Urothelium cell line (cell line): ENCODE data around the gene SUFU.

Experiments used
- DNase-seq: peaks from one replicate; pipeline ENCODE4 v3.0.0; 2011; ENCODE audit warnings: low spot score, mixed read lengths
- FAIRE-seq: peaks from 2 replicates; lab custom pipeline; 2011; peaks lifted over from hg19 to GRCh38; lab: Jason Lieb, UNC

The SUFU gene

DNA sequence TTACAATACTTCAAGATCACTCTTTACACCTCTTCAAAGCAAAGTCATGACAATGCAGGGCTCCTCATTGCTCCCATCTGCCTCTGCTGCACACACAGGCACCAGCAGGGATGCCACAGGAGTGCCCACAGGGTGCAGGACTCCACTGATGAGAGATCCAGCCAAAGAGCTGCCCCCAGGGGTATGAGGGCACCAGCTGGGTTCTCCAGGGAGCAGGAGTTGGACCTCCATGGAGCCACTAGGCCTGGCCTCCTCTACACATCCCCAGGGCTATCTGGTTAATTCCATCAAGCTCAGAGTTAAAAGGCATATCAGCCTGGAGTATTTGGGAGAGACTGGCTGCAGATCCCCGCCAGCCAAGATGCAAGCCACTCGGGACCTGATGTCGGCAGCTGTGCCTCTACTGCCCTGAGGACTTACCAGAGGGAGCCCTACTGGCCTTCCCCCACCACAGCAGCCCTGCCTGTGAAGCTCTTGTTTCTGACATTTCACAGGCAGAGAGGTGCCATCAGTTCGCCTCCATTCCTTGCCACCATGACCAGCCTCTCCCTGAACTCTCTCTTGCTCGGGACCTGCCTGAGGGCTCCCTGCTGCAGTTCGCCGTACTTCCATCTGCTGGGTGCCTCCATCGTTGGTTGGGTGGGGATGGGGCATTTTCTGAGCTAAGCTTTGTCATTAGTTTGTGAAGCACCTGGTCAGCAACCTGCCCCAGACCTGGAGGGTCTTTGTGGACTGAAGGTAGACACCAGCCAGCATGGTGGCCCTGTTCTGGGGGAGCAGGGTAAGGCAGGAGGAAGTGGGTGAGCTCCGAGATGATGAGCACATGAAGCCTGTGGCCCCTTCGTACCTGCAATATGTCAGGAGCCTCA is 128.0 kb downstream of the SUFU start:
- no peak for FAIRE-seq
- no peak for DNase-seq

DNA sequence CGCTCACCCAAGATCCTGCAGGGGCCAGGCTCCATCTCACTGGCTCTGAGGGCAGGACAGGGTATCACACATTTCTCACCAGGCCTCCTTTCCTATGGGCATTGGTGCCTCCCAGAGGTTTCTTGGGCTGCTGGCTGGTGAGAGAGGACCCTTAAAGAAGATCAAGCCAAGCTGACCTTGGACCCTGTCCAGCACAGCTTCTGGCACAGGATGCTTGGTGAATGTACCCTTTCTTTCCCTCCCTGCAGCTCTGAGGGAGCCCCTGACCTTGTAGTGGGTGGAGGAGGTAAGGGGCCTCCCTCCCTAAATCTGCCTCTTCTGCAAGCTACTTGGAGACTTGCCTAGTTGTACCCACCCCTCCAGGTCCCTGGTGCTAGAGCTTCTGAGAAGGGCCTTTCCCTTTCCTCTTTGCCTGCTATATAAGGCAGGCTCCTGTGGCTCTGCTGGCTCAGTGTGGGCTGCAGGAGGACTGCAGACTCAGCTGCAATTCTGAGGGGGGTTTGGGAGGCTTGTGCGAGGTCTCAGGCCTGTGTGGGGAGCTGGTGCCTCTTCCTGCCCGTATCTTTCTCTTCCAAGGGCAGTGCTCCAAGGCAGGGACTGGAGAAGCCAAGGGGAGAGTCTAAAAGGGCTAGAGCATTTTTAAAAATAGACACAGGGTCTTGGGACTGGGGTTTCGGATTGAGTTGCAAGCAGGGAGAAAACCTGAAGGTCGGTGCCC is 128.8 kb downstream of the SUFU start:
- FAIRE-seq (no peak), DNase-seq (no peak)

DNA sequence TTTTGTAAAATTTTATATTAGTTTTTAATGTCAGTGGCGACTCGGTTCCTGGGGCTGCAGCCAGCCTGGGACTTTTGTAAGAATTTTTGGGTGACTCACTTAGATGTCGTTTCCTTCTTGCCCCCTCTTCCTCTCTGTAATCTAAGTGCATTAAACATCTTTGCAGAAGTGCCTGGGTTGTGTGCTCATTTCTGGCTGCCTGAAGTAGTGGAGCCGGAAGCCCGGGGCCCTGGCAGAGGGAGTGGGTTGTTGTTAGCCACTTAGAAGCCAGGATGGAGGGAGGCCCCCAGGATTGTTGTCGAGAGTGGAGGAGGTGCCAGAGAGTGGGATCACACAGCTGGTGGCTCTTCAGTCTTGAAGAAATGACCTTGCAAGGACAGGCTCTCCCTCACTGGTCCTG is 129.5 kb downstream of the SUFU start:
- no peak for FAIRE-seq
- DNase-seq, result peak; percentile 21

DNA sequence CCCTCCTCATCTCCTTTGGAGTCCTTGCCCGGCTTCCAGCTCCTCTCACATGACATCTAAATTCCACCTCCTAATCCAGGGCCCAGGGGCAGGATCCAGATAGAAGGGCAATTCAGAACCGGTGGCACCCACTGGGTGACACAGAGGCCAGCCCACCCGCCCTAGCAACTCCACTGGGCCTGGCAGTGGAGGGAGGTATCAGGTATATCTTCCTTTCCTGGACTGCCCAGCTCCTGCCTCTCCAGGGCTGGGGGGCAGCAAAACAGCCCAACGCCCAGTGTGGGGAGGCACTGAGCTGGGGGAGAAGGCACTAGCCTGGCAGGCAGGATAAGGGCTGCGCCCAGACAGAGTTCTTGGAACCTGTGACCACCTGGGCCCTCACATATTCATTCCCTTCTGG is 130.1 kb downstream of the SUFU start:
- DNase-seq, result no peak
- no peak for FAIRE-seq

DNA sequence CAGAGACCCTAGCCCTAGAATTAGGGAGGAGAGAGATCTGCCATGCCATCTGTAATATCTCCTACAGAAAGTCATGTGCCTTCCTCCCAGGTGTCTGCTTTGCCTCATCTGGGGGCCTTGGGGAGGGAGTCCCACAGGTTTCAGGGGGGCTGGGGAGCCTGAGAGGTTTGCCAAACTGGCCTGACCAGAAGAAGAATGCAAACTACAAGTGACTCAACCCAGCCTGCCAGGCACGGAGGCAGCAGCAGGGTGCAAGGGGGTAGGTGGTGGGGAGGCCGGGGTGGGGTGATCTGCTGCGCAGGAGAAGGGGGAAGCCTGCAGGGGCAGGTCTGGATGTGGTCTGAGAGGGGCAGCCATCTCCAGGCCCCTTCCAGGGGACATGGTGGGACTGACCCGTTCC is 130.9 kb downstream of the SUFU start:
- FAIRE-seq, result no peak
- DNase-seq, result no peak

DNA sequence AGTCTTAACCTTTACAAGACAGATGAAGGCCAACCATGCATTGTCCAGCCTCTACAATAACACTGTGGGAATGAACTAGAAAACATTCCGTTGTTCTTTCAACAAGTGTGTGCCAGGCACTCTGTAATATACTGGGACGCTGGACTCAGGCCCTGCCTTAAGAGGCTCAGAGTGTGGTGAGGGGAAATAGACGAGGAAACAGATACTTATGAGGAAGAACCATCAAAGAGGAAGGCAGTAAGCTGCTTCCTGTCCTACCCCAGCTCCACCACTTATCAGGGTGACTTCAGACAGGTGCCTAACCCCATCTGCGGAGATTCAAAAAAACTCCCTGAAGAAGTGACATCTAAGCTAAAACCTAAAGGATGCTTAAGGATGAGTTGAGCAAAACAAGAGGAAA is 131.6 kb downstream of the SUFU start:
- peak; percentile 52 for FAIRE-seq
- no peak for DNase-seq

DNA sequence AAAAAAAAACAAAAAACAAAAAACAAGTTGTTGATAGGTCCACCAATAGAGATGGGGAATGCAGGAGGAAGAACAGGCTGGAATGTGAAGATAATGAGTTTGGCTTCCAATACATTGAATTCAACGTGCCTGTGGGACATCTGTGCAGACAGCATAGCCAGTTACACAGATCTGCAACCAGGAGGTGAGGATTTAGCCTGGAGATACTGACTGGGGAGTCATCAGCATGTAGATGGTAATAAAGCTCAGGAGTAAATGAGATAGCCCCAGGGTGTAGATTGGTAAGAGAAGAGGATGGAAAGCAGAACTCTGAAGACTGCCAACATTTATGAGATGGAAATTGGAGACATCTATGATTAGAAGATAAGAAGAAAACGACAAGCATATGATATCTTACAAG is 135.8 kb downstream of the SUFU start:
- FAIRE-seq, result peak; percentile 42
- no peak for DNase-seq

DNA sequence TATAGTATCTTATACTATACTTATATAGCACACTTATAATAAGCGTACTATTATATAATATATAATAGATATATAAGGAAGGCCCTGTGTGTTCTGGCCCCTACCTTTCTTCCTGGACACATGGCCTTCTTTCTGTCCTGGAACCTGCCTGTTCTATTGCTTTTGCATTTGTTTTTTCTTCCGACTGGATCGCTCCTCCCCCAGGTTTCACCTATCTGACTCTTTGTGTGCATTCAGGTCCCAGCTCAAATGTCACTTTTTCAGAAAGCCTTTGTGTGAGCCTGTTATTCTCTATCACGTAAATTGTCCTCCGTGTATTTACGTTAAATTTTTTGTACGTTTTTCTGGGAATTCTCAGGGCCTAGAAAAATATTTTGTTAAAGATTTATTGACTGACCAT is 137.6 kb downstream of the SUFU start:
- FAIRE-seq (no peak), DNase-seq (no peak)

DNA sequence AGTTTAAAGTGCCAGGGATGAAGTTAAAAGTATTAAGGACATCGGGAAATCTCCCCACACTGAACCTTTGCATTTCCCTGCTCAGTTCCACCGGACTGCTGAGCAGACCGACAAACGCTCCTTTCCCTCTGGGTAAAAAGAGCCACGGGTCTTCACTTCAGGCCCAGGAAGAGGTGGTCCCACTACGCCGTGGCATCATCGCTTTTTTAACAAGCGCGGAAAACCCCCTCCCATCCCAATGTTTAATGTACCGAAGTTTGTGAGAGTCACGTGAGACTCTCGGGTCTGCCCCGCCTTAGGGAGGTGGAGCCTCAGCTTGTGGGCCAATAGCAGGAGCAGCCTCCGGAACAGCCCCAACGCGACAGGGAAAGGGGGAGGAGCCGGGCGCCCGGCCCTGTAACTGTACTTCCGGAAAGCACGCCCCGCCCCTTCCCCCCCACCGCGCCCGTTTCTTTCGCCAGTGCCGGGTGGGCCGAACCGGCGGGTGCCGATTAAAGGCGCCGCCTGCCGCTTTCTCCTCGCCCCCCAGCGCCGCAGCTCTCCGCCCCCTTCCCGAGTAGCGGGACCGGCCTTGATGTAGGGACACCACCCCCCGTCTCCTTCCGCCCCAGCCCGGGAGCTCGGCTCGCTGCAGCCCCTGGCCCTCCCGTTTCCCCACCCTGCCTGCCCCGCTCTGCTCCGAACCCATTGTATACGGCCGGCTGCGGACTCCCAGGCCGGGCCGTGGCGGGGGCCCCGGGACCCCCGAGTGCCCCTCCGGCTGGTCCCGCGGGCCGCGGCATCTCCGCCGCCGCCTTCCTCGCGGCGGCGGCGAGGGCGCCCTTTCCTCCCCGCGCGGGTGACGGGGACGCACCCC is 138.3 kb downstream of the SUFU start:
- peak; percentile 97 for DNase-seq
- FAIRE-seq, result peak; percentile 73

DNA sequence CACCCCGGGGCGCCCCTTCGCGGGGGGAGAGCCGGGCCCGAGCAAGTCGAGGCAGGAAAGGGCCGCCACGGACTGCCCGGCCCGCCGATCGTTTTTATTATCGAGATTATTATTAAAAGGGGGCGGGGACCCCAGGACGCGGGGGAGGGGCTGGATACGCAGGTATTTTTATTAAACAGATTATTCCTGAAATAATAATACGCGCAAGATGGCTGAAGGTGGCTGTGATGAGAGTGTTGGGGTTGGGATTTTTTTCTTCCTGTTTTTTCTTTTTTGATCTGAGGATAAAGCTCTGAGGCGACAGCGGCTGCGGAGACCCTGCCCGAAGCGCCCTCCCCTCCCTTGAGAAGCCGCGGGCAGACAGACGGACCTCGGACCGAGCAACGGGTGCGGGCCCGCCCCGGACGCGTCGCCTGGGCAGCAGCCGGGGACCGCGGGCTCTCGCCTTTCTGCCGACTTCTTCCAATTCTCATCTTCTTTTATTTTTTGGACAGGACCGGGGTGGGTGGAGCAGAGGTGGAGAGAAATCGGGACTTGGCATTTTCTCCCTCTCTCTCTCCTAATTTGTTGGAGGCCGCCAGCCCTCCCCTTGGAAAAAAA is 139.1 kb downstream of the SUFU start:
- FAIRE-seq (no peak), DNase-seq (peak; percentile 33)

DNA sequence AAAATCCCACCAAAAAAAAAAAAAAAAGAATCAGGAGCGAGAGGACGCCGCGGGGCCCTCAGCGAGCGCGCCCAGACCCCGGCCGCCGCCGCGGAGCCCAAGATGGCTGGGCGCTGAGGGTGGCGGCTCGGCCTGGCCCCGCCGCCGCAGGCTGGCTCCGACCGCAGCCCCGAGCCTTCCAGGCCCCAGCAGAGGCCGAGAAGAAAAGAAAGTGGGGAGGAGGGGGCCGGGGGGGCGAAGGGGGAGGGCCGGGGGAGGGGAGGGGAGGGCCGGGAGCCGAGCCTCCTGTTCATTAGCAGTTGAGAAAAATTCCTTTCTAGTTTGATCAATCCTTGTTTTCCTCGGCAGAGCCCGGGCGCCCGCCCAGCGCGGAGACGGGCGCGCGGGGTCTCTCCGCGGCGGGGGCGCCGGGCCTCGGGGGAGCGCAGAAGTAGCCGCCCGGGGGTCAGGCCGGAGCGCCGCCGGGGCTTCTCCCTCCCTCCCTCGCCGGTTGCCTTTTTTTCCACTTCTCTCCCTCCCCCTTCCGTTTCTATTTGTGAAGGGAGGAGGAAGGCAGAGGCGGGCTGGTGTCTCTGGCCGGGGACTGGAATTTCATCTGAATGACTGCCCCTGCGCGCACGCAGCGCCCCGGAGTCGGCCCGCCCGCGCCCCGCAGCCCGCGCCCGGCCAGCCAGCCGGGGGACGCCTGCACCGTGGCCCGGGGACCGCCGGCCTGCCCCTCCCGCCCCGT is 139.7 kb downstream of the SUFU start:
- DNase-seq, result peak; percentile 59
- FAIRE-seq, result no peak

DNA sequence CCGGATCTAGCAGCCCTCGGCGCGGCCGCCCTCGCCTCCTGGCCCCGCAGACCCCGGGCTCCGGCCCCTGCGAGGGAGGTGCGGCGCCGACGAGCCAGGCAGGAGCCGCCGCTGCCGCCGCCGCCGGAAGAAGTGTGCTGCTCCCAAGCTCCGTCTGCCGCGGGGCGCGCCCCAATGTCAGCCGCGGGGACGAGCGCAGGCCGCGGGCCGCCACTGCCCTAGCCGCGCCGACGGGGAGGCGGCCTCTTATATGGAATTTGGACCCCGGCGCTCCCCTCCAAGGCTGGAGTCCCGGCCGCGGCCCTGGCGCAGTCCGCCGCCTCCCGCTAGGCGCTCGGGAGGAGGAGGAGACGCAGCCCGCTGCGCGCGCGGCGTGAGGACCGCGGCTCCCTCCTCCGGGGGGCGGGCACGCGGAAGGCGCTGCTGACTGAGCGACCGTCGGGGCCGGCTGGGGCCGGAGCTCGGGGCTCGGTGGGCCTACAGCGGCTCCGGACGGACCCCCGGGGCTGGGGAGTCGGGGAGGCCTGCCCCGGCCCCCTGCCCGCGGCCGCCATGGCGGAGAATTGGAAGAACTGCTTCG is 140.4 kb downstream of the SUFU start, which contains the start of gene TRIM8:
Gene TRIM8 (plus strand): TSS at position 414 of the 580 bp plus-strand sequence. CDS start 139 bp downstream, at position 553.
- DNase-seq, result peak; percentile 50
- FAIRE-seq, result no peak

DNA sequence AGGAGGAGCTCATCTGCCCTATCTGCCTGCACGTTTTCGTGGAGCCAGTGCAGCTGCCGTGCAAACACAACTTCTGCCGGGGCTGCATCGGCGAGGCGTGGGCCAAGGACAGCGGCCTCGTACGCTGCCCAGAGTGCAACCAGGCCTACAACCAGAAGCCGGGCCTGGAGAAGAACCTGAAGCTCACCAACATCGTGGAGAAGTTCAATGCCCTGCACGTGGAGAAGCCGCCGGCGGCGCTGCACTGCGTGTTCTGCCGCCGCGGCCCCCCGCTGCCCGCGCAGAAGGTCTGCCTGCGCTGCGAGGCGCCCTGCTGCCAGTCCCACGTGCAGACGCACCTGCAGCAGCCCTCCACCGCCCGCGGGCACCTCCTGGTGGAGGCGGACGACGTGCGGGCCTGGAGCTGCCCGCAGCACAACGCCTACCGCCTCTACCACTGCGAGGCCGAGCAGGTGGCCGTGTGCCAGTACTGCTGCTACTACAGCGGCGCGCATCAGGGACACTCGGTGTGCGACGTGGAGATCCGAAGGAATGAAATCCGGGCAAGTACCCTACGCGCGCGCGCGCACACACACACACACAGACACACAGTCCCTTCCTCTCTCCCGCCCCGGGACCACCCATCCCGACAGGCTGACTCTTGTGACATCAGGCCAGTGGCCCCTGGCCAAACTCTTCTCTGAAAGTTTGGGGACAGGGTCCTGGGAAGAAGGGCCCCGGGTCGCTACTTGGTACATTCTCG is 141.0 kb downstream of the SUFU start:
- peak; percentile 86 for FAIRE-seq
- DNase-seq, result peak; percentile 76

DNA sequence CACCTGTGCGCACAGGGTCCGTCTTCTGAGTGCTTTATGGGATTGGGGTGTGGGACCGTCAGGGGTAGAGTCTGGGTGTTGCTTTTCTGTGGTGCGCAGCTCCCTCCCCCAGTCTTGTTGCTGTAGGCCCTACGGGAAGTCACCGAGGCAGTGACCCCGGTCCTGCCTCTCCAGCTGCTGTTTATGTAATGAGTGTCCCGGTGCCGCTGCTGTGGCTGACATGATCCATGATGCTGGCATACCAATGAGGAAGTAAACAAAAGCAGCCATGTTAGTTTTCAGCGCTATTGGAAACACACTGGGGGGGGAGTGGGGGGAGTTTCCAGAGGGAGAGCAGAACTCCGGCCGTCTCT is 141.6 kb downstream of the SUFU start:
- peak; percentile 17 for DNase-seq
- no peak for FAIRE-seq

DNA sequence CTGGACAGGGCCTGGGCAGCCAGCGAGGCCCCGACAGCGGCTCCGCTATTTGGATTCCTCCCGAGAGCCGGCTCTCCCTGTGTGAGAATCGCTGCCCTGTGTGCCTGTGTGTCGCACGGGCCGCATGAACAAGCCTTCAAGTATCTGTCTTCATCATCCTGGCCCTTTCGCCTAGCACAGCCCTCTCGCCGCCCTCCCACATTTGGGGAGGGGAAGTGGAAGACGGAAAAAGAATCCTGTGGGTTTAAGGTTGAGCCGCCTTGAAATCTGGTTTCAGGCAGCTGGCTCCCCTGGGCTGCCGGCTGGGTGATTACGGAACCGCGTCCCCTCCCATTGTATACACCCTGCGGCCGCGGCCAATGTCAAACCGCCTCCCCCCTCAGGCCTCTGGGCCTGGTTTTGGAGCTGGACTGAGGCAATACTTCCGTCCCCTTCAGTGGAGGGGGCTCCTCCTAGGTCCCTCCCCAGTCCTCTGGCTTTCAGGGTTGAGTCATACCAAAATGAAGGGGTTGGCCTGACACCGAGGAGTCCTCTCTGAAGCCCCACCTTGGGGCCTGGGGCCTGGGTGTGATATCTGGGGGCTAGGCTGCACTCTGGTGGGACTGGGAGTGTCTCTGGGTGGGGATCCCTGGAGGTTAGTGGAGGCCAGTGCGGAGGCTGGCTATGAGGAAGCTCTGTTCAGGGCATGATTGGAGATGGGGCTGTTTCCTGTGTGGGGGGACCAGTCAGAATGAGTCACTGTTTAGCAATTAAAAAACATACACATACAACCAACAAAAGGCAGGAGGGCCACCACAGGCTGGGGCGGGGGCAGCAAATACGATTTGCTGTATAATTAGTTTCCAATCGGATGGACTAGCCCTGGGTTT is 142.2 kb downstream of the SUFU start:
- peak; percentile 73 for DNase-seq
- no peak for FAIRE-seq

DNA sequence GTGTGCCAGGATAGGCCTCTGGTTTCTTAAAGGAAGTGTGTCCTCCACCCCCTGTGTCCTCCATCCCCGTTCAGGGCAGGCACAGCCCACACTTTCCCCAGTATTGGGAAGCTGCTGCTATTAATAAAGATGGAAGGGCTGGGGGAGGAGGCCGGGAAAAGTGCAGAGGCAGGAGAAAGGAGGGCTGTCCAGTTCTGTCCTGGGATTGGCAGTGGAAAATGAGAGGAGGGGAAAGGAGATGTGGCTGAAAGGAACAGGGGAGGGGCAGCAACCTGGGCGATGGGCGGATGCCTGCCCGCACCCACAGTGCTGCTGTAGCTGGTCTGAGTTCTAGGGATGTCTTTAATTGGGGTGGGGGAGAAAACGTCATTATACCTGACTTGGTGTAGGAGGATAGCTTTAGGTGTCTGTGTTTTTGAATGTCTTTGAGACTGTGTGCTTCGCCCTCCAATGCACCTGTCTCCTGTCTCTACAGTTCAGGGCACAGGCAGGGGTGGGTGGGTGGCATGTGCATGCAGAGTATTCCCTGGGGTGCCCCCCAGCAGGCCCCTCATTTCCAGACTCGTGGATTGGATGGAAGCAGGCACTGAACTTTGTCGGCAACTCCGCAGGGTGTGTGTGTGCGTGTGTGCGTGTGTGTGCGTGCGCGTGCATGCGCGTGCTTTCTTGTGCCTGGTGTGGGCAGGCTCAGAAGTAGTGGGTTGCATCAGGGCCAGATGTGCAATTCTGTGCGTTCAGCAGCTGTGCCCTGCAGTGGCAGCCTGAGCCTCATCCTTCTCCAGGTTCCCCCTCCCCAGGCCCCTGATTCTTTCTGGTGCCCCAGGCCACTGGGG is 143.1 kb downstream of the SUFU start:
- peak; percentile 55 for FAIRE-seq

More for the DNA sequence above, 143.1 kb downstream of the SUFU start:
- DNase-seq, result peak; percentile 54
